Liver (tissue), 9 donors: ENCODE measurements around the gene PITRM1. TPM values are rescaled to one million over a fixed set of nuclear protein-coding genes. Genes with fewer than 3 reads are reported as not detected.

Source experiments
- DNase-seq: peaks from one replicate; pipeline ENCODE4 v3.0.0-alpha.2; 2017; ENCODE audit warnings: low spot score
- H3K27ac ChIP-seq, 2 donors: one replicate each; pipeline ENCODE4 v1.7.0; 2013; ENCODE audit warnings: inconsistent platforms in 2 of 2, low read length in 2 of 2, control low read depth in 1 of 2, low read depth in 1 of 2, mild to moderate bottlenecking in 1 of 2
- H3K27me3 ChIP-seq, 4 donors: one replicate each; pipeline versions ENCODE4 v1.6.1 to v1.7.0; 2013; ENCODE audit warnings: low read length in 3 of 4, inconsistent platforms in 1 of 4, mild to moderate bottlenecking in 1 of 4, moderate library complexity in 1 of 4; ENCODE audit not compliant: control insufficient read depth in 4 of 4, insufficient read depth in 4 of 4
- H3K36me3 ChIP-seq, 4 donors: one replicate each; pipeline versions ENCODE4 v1.6.1 to v1.7.0; 2013; ENCODE audit warnings: low read length in 3 of 4, mild to moderate bottlenecking in 3 of 4, low read depth in 1 of 4, moderate library complexity in 1 of 4; ENCODE audit not compliant: control insufficient read depth in 4 of 4, insufficient read depth in 3 of 4
- H3K4me1 ChIP-seq, 4 donors: one replicate each; pipeline versions ENCODE4 v1.6.1 to v1.7.0; 2013; ENCODE audit warnings: low read length in 3 of 4, mild to moderate bottlenecking in 3 of 4, moderate library complexity in 1 of 4; ENCODE audit not compliant: control insufficient read depth in 4 of 4, insufficient read depth in 4 of 4
- H3K4me3 ChIP-seq, 3 donors: one replicate each; pipeline versions ENCODE4 v1.6.1 to v1.7.0; 2013; ENCODE audit warnings: low read length in 3 of 3, control low read depth in 1 of 3, low read depth in 1 of 3, mild to moderate bottlenecking in 1 of 3
- H3K9ac ChIP-seq, 2 donors: one replicate each; pipeline ENCODE4 v1.7.0; 2013; ENCODE audit warnings: low read length in 2 of 2, mild to moderate bottlenecking in 2 of 2, moderate library complexity in 2 of 2, control low read depth in 1 of 2, low read depth in 1 of 2
- H3K9me3 ChIP-seq, 4 donors: one replicate each; pipeline versions ENCODE4 v1.6.1 to v1.7.0; 2013; ENCODE audit warnings: low read length in 3 of 4; ENCODE audit not compliant: control insufficient read depth in 4 of 4
- ATF3 ChIP-seq: IDR thresholded peaks from 2 replicates; pipeline ENCODE4 v1.6.1; 2016; ENCODE audit warnings: antibody characterized with exemption
- CTCF ChIP-seq: fragments of 150-350 bp; IDR thresholded peaks from 2 replicates; pipeline ENCODE4 v1.5.1; 2017; ENCODE audit warnings: improper control_type of control experiment, low read depth, low read length; ENCODE audit not compliant: missing input control
- EGR1 ChIP-seq, 2 donors: IDR thresholded peaks; 2 replicates each; pipeline ENCODE4 v1.6.1; 2016 to 2018; ENCODE audit warnings: antibody characterized with exemption in 2 of 2, low read depth in 2 of 2
- FOXA1 ChIP-seq: IDR thresholded peaks from 2 replicates; pipeline ENCODE4 v1.6.1; 2016; ENCODE audit warnings: antibody characterized with exemption
- FOXA2 ChIP-seq: IDR thresholded peaks from 2 replicates; pipeline ENCODE4 v1.6.1; 2016; ENCODE audit warnings: antibody characterized with exemption
- GABPA ChIP-seq, 2 donors: IDR thresholded peaks in 1 of 2; conservative IDR thresholded peaks in 1 of 2; 2 replicates each; pipeline ENCODE4 v1.6.1; 2016; ENCODE audit warnings: antibody characterized with exemption in 2 of 2, mild to moderate bottlenecking in 1 of 2, moderate library complexity in 1 of 2
- HNF4A ChIP-seq, 2 donors: conservative IDR thresholded peaks; 2 replicates each; pipeline ENCODE4 v1.6.1; 2016; ENCODE audit warnings: antibody characterized with exemption in 2 of 2, mild to moderate bottlenecking in 2 of 2
- JUND ChIP-seq, 2 donors: IDR thresholded peaks; 2 replicates each; pipeline ENCODE4 v1.6.1; 2016; ENCODE audit warnings: antibody characterized with exemption in 2 of 2
- MAX ChIP-seq: IDR thresholded peaks from 2 replicates; pipeline ENCODE4 v1.6.1; 2016; ENCODE audit warnings: antibody characterized with exemption
- NR2F2 ChIP-seq: IDR thresholded peaks from 2 replicates; pipeline ENCODE4 v1.6.1; 2016; ENCODE audit warnings: antibody characterized with exemption
- RAD21 ChIP-seq, 2 donors: IDR thresholded peaks; 2 replicates each; pipeline ENCODE4 v1.6.1; 2016; ENCODE audit warnings: antibody characterized with exemption in 2 of 2, mild to moderate bottlenecking in 2 of 2
- REST ChIP-seq: IDR thresholded peaks from 2 replicates; pipeline ENCODE4 v1.6.1; 2016; ENCODE audit warnings: antibody characterized with exemption, mild to moderate bottlenecking
- RXRA ChIP-seq, 2 donors: IDR thresholded peaks; 2 replicates each; pipeline ENCODE4 v1.6.1; 2017 to 2018; ENCODE audit warnings: antibody characterized with exemption in 2 of 2, mild to moderate bottlenecking in 1 of 2
- SP1 ChIP-seq: IDR thresholded peaks from 2 replicates; pipeline ENCODE4 v1.6.1; 2018; ENCODE audit warnings: antibody characterized with exemption, mild to moderate bottlenecking
- TAF1 ChIP-seq: conservative IDR thresholded peaks from 2 replicates; pipeline ENCODE4 v1.6.1; 2016; ENCODE audit warnings: antibody characterized with exemption, mild to moderate bottlenecking
- YY1 ChIP-seq: IDR thresholded peaks from 2 replicates; pipeline ENCODE4 v1.6.1; 2016; ENCODE audit warnings: antibody characterized with exemption, mild to moderate bottlenecking
- ZBTB33 ChIP-seq: IDR thresholded peaks from 2 replicates; pipeline ENCODE4 v1.6.1; 2016; ENCODE audit warnings: antibody characterized with exemption
- WGBS: extraction: QIAGEN DNeasy Blood & Tissue Kit; methylation state at CpG from one replicate; pipeline ENCODE4 v1.1.7; 2013; 5-methylcytosine and 5-hydroxymethylcytosine counted together
- polyA plus RNA-seq, 2 donors: library from polyadenylated mRNA; stranded (reverse) in 1 of 2; unstranded in 1 of 2; fragments of 200-250 nt in 1 of 2; fragments of >200 nt in 1 of 2; fragmentation: Nextera tagmentation in 1 of 2; extraction: Ambion mirVana in 1 of 2; gene quantifications; one replicate each; pipeline versions ENCODE4 v1.2.1 to v1.2.3, GENCODE V29; 2013 to 2015
- total RNA-seq, 2 donors: library from RNA; depleted of rRNA; stranded (reverse); fragments of >200 nt; gene quantifications; one replicate each; pipeline ENCODE4 v1.2.3, GENCODE V29; 2014
- donor health status: healthy.
- donor health status: healthy.
- donor health status: healthy.
- donor health status: healthy.
- donor health status: healthy.

PITRM1 gene
- total and polyA plus RNA-seq, 4 donors, result 21.1 to 43.1 (median 27.7) TPM

DNA sequence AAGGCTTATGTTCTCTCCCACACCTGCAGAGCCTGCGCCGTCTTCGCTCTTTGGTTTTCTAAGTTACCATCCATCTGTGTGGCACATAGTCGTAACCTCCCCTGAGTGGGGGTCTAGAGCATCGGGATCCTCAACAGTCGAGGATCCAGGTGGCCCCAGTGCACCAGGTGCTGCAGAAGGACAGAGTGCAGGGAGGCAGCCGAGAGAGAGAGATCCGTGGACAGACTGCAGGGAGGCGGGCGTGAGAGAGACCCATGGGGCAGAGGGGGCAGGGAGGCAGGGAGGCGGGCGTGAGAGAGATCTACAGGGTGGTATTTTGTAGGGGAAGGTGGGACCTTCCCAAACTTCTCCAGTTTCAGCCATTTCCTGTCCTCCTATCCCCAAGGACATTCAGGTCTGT is 62.9 kb downstream of the PITRM1 start:
- no peak overlapping the region for H3K4me3 ChIP-seq
- peaks cover 0 to 12% (median 6%) of the 10 kb centered on the region in 4 donors for H3K4me1 ChIP-seq
- DNase-seq, result no peak
- no peaks in the 10 kb centered on the region for H3K27me3 ChIP-seq
- peaks cover 0 to 2% (median 0%) of the 10 kb centered on the region in 4 donors for H3K36me3 ChIP-seq
- whole genome bisulfite sequencing, result 91% methylated on average over 12 of the region's 12 CpGs
- H3K27ac ChIP-seq, result no peak overlapping the region
- no peak for TF ChIP-seq GABPA (IDR thresholded peaks at IDR 0.05 in 1 of 2, conservative IDR thresholded peaks at IDR 0.05 in 1 of 2)
- no peak for TF ChIP-seq NR2F2
- TF ChIP-seq FOXA2, result no peak
- TF ChIP-seq CTCF, result no peak
- TF ChIP-seq YY1, result no peak
- TF ChIP-seq ATF3, result no peak
- no peak for TF ChIP-seq SP1
- no peak for TF ChIP-seq RXRA (IDR thresholded peaks at IDR 0.05)
- no peak for TF ChIP-seq RAD21 (IDR thresholded peaks at IDR 0.05)
- TF ChIP-seq REST, result no peak
- no peak for TF ChIP-seq EGR1 (IDR thresholded peaks at IDR 0.05; ENCODE audit: low read depth in 2 of 2)
- H3K9me3 ChIP-seq, result no peaks in the 10 kb centered on the region
- H3K9ac ChIP-seq, result no peak overlapping the region

GRCh38 chr10:3109196-3109595 is 63.4 kb downstream of the PITRM1 start:
- H3K27me3 ChIP-seq, result no peaks in the 10 kb centered on the region
- H3K4me1 ChIP-seq, result peaks cover 0 to 12% (median 6%) of the 10 kb centered on the region in 4 donors
- H3K27ac ChIP-seq, result no peak overlapping the region
- H3K36me3 ChIP-seq, result peaks cover 0 to 2% (median 0%) of the 10 kb centered on the region in 4 donors
- 93% methylated on average over 21 of the region's 21 CpGs for WGBS
- no peaks in the 10 kb centered on the region for H3K9me3 ChIP-seq
- no peak overlapping the region for H3K4me3 ChIP-seq
- no peak for DNase-seq
- no peak overlapping the region for H3K9ac ChIP-seq
- TF ChIP-seq RAD21 (IDR thresholded peaks at IDR 0.05) (no peak), EGR1 (IDR thresholded peaks at IDR 0.05; ENCODE audit: low read depth in 2 of 2) (no peak), TAF1 (no peak), SP1 (no peak), FOXA2 (no peak), CTCF (no peak), REST (no peak), JUND (IDR thresholded peaks at IDR 0.05) (no peak), HNF4A (conservative IDR thresholded peaks at IDR 0.05) (no peak), NR2F2 (no peak), YY1 (no peak), ZBTB33 (no peak), ATF3 (no peak), FOXA1 (no peak), MAX (no peak), RXRA (IDR thresholded peaks at IDR 0.05) (no peak), GABPA (IDR thresholded peaks at IDR 0.05 in 1 of 2, conservative IDR thresholded peaks at IDR 0.05 in 1 of 2) (no peak)
